Loucy (cell line): ENCODE measurements around the gene MCHR1.

Source experiments
- EZH2phosphoT487 ChIP-seq: fragments of 200-600 bp; IDR thresholded peaks from 2 replicates; pipeline ENCODE4 v1.6.1; 2018; ENCODE audit warnings: antibody characterized with exemption, mild to moderate bottlenecking, moderate library complexity, borderline replicate concordance
- TF ChIP-seq, protein P1 (sequence below): fragments of 200-600 bp; sonication (generic); conservative IDR thresholded peaks from 2 replicates; pipeline ENCODE4 v1.5.1; 2014; ENCODE audit warnings: mild to moderate bottlenecking, antibody characterized with exemption, low read length

DNA sequence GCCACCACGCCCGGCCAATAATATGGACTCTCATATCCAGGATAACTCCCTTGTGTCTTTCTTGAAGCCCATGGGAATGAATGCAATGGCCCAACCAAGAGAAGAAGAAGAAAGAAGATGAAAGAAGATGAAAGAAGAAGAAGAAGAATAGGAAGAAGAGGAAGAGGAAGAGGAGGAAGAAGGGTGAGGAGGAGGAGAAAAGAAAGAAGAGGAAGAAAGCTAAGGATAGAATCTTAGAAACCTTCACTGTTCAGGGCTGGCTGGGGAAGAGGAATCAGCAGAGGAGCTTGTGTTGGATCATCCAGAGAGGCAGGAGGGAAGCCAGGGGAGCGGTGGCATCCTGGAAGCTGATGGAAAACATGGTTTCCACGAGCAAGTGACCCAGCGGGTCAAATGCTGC lies 28.9 kb downstream of the MCHR1 start:
- TF ChIP-seq, protein P1, sequence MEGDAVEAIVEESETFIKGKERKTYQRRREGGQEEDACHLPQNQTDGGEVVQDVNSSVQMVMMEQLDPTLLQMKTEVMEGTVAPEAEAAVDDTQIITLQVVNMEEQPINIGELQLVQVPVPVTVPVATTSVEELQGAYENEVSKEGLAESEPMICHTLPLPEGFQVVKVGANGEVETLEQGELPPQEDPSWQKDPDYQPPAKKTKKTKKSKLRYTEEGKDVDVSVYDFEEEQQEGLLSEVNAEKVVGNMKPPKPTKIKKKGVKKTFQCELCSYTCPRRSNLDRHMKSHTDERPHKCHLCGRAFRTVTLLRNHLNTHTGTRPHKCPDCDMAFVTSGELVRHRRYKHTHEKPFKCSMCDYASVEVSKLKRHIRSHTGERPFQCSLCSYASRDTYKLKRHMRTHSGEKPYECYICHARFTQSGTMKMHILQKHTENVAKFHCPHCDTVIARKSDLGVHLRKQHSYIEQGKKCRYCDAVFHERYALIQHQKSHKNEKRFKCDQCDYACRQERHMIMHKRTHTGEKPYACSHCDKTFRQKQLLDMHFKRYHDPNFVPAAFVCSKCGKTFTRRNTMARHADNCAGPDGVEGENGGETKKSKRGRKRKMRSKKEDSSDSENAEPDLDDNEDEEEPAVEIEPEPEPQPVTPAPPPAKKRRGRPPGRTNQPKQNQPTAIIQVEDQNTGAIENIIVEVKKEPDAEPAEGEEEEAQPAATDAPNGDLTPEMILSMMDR = no peak
- TF ChIP-seq EZH2phosphoT487 = no peak
